Measurements from ENCODE around the gene GTPBP3. TPM values are rescaled to one million over a fixed set of nuclear protein-coding genes. Genes with fewer than 3 reads are reported as not detected.

Gene GTPBP3
- polyA plus RNA-seq, 4 donors: 15.7 to 37.9 (median 24.6) TPM

DNA sequence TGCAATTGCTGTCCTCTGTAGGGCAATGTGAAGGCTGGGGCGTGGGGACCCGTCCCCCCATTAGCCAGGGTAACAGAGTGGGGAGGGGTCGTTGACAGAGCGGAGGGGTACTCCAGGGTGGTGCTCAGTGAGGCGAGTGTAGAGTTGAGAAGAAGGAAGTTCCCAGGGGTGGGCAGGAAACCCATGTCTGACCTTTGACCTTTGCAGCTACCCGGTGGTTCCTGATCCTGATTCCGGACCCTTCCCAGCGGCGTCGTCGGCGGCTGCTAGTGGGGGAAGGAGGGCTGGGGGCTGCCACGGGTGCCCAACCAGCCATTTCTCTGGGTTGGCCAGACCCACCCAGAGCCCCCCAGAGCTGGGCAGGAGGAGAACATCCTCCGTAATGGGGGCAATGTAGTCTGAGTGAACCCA is 41.9 kb downstream of the GTPBP3 start:
- no peak for DNase-seq (ENCODE audit: low read depth in 4 of 4, low spot score in 2 of 4)

DNA sequence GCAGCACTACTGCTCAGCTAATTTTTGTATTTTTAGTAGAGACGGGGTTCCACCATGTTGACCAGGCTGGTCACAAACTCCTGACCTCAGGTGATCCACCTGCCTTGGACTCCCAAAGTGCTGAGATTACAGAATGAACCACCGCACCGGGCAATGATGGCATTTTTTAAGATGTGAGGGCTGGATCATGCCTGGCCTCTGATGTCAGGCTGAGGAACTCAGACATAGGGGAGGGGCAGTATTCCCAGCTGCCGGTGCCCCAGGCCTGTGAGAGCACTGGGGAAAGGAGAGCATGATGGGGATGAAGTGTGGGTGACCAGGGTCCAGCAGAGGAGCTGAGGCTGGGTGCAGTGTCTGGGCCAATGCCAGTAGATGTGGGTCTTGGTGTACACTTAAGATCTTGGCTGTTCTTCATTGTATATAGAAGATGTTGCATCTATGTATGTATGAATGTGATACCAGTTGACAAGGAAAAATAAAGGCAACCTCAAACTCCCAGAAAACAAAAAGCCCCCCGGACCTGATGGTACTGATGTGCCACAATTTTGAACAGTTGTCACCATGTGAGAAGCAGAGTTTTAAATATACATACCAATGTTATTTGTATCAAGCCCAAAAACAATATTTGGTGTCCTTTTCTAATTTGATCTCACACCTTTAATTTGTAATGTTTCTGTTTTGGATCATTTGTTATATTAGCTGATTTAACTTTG is 43.2 kb downstream of the GTPBP3 start:
- no peak for DNase-seq (ENCODE audit: low read depth in 4 of 4, low spot score in 2 of 4)

DNA sequence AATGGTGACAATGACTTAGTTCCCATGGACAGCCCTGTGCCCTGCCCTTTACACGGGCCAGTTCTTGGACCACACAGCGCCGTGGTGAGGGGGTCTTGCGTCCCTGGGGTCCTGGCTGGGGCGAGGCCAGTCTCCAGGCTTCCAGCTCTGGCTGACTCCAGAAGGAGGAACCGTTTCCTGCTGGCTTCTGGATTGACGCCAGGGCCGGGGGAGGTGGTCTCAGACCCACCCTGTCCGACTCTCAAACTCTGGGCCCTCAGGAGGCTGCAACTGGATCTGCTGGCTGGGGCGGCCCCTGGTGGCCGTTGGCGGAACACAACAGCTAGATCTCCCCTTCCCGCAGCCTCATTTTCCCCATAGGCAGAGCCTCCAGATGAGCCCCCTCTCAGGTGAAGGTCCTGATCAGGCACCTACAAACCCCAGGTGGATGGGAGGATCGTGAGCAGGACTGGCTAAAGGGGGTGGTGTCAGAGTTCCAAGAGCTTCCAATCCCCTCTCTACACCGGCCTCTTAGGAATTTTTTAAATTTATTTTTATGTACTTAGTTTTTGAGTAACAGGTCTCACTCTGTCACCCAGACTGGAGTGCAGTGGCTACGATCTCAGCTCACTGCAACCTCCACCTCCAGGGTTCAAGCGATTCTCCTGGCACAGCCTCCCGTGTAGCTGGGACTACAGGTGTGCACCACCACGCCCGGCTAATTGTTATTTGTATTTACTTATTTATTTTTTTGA is 48.7 kb downstream of the GTPBP3 start:
- DNase-seq (ENCODE audit: low read depth in 4 of 4, low spot score in 2 of 4): no peak

DNA sequence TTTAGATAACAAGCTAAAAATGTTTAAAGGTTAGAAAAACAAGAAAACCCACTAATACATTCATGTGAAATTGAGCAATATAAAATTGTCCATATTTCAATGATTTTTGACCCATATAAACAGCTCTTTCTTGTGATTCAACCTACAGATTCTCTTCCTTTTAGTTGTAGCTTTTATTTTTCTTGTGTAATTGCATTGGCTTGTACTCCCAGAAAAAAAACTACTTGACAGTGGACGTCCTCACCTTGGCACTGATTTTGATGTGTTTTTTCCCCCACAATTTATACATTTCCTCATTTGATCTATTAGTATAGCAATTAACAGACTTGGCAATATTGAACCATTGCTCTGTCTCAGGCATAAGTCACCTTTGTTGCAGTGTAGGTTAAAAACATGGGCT is 51.9 kb downstream of the GTPBP3 start:
- no peak for DNase-seq (ENCODE audit: low read depth in 4 of 4, low spot score in 2 of 4)

DNA sequence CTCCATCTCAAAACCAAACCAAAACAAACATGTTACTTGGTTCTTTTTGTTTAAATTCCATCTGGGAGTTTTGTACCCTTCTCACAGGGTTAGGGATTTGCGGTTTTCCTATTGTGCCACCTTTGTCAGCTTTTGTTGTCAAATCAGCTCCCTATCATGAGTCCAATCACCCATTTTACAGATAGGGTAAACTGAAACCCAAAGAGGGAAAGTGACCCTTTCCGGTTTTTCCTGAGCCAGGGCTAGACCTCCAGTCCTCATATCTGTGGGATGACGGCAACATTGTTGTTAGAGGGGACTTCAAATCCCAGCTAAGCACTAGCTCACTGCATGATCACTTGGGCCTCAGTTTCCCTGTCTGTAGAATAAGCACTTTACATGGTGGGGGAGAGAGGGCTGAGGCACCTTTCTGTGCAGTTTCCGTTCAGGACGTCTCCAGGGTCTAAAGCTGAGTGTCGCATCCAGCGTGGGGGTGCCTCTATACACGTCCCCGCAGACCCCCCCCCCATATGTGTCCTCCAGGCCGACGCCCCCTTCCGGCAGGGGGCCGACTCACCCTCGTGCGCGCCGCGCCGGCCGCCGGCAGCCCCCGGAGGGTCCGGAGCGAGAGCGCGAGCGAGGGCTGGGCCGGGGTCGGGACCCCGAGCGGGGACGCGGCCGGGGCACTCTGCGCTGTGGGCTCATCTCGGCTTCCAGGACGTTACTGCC is 52.8 kb downstream of the GTPBP3 start:
- no peak for DNase-seq (ENCODE audit: low read depth in 4 of 4, low spot score in 2 of 4)

DNA sequence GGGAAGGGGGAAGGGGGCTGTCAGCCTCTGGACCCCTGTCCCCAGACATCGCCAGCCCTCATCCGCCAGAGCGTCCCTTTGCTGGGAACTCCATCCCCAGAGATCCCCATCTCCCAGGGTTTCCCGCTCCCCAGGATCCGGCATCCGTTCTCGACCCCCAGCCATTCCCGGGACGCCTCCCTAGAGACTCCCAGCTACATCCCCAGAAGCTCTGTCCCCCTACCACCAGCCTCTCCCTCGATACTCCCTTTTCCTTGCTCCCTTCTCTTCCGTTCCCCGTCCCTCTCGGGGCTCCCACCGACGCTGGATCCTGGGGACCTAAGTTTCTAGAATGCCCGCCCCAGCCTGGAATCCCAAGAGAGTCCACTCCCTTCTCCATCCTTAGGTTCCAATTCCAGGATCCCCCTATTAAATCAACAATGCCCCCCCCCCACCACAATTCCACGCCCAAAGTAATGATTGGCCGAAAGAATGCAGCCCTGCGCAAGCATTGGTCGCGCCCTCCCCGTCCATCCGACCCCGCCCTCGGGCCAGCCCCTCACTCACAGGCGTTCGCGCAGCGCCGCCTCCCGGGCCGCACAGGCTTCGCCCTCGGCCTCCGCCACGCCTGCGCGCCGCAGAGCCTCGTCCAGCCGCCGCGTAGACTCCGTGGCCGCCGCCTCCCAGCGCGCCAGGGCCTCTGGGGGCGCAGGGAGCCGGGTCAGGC is 53.5 kb downstream of the GTPBP3 start:
- DNase-seq (ENCODE audit: low read depth in 4 of 4, low spot score in 2 of 4): peak in 3 of 4 donors; percentile 82 to 92 (median 91)

DNA sequence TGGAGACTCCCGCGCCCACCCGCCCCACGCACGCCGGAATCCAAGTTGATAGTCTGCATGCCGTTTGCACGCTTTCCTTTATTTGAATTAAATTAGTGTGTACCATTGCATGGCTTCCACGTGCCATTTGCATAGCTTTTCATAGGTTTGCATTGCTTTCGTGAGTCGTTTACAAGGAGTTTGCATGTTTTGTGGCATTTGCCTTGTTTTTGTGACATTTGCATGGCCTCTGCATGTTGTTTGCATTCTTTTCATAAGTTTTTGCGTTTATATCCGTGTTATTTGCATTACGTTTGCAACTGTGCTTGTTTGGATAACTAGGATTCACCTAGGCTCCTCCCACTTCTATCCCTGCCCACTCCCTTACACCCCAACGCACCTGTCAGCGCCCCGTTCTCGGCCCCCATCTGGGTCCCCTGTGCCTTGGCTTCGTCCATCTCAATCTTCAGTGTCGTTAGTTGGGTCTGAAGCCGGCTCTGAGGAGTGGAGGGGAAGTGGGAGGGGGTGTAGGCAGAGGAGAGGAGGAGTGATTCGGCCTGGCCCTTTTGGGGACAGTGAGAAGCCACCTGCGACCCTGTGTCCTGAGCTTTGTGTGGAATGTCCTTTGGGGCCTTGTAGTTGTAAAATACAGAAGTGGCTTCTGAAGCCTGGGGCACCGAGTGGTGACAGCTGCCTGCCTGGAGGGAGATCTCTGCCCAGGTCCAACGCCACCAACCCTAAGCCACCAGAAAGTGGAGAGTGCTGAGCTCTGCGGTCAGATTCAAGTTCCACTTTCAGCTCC is 54.2 kb downstream of the GTPBP3 start:
- DNase-seq (ENCODE audit: low read depth in 4 of 4, low spot score in 2 of 4): no peak

Other genes starting within 250 kb of the GTPBP3 start
- 10 to 100 TPM; 27.1 to 37.3 (median 31.3) TPM for gene USE1, start 122.2 kb upstream of the GTPBP3 start, polyA plus RNA-seq (ENCODE audit: insufficient read length in 4 of 4)
- 10 to 100 TPM; 18.6 to 25.7 (median 23.2) TPM for gene OCEL1, start 111.3 kb upstream of the GTPBP3 start, polyA plus RNA-seq (ENCODE audit: insufficient read length in 4 of 4)
- 10 to 100 TPM; 35.1 to 64.1 (median 48.9) TPM for gene NR2F6, start 91.6 kb upstream of the GTPBP3 start, polyA plus RNA-seq (ENCODE audit: insufficient read length in 4 of 4)
- 1 to 10 TPM; 4.8 to 8.0 (median 7.6) TPM for gene USHBP1, start 72.8 kb upstream of the GTPBP3 start, polyA plus RNA-seq (ENCODE audit: insufficient read length in 4 of 4)
- 100 to 1,000 TPM in 3 of 4 donors, 10 to 100 TPM in 1; 99.9 to 118 (median 108) TPM for gene BABAM1, start 70.1 kb upstream of the GTPBP3 start, polyA plus RNA-seq (ENCODE audit: insufficient read length in 4 of 4)
- 1 to 10 TPM in 2 of 4 donors, under 1 TPM in 2; 0.86 to 2.3 (median 1.3) TPM for gene ANKLE1, start 55.7 kb upstream of the GTPBP3 start, polyA plus RNA-seq (ENCODE audit: insufficient read length in 4 of 4)
- gene ABHD8, start 34.1 kb upstream of the GTPBP3 start, polyA plus RNA-seq (ENCODE audit: insufficient read length in 4 of 4): 10 to 100 TPM in 3 of 4 donors, 1 to 10 TPM in 1; 7.8 to 15.5 (median 12.6) TPM
- 10 to 100 TPM; 48.5 to 77.6 (median 57.3) TPM for gene MRPL34, start 31.7 kb upstream of the GTPBP3 start, polyA plus RNA-seq (ENCODE audit: insufficient read length in 4 of 4)
- 10 to 100 TPM; 31.3 to 48.7 (median 42.8) TPM for gene DDA1, start 28.0 kb upstream of the GTPBP3 start, polyA plus RNA-seq (ENCODE audit: insufficient read length in 4 of 4)
- gene ANO8, start 2.7 kb upstream of the GTPBP3 start, polyA plus RNA-seq (ENCODE audit: insufficient read length in 4 of 4): 10 to 100 TPM in 3 of 4 donors, 1 to 10 TPM in 1; 8.3 to 21.1 (median 13.1) TPM
- gene PLVAP, start 39.8 kb downstream of the GTPBP3 start, polyA plus RNA-seq (ENCODE audit: insufficient read length in 4 of 4): 100 to 1,000 TPM; 162 to 238 (median 195) TPM
- gene CCDC194, start 56.6 kb downstream of the GTPBP3 start, polyA plus RNA-seq (ENCODE audit: insufficient read length in 4 of 4): 1 to 10 TPM in 2 of 4 donors, under 1 TPM in 2; 0.83 to 6.2 (median 3.3) TPM
- 100 to 1,000 TPM; 103 to 178 (median 119) TPM for gene BST2, start 68.1 kb downstream of the GTPBP3 start, polyA plus RNA-seq (ENCODE audit: insufficient read length in 4 of 4)
- 10 to 100 TPM; 53.2 to 97.6 (median 80.9) TPM for gene MVB12A, start 82.5 kb downstream of the GTPBP3 start, polyA plus RNA-seq (ENCODE audit: insufficient read length in 4 of 4)
- 1 to 10 TPM; 2.4 to 3.9 (median 3.3) TPM for gene TMEM221, start 111.1 kb downstream of the GTPBP3 start, polyA plus RNA-seq (ENCODE audit: insufficient read length in 4 of 4)
- under 1 TPM in 2 of 4 donors, not detected in 2; 0.26 to 0.28 TPM for gene NXNL1, start 123.4 kb downstream of the GTPBP3 start, polyA plus RNA-seq (ENCODE audit: insufficient read length in 4 of 4)
- 10 to 100 TPM; 10.7 to 24.7 (median 19.1) TPM for gene SLC27A1, start 133.0 kb downstream of the GTPBP3 start, polyA plus RNA-seq (ENCODE audit: insufficient read length in 4 of 4)
- gene PGLS, start 174.1 kb downstream of the GTPBP3 start, polyA plus RNA-seq (ENCODE audit: insufficient read length in 4 of 4): 100 to 1,000 TPM in 1 of 4 donors, 10 to 100 TPM in 3; 57.6 to 100 (median 81.2) TPM
- 10 to 100 TPM; 44.7 to 64.4 (median 52.7) TPM for gene COLGALT1, start 218.1 kb downstream of the GTPBP3 start, polyA plus RNA-seq (ENCODE audit: insufficient read length in 4 of 4)